DMS79 (cell line): ENCODE data around the gene JARID2.
A peak's percentile ranks its signal among the peaks of the same experiment; 100 is the strongest.

Experiments
- DNase-seq: peaks from one replicate; lab custom pipeline; 2025; lab: John Stamatoyannopoulos, UW

JARID2 gene

GRCh38 chr6:15358579-15359327, 112.9 kb downstream of the JARID2 start:
- no peak for DNase-seq

- DNase-seq, result no peak
These were observed 113.5 kb downstream of the JARID2 start for GRCh38 chr6:15359335-15359862.

- no peak for DNase-seq
These were observed 114.4 kb downstream of the JARID2 start for GRCh38 chr6:15360300-15360699.

- DNase-seq, result no peak
These were observed 115.3 kb downstream of the JARID2 start for GRCh38 chr6:15361197-15361596.

- DNase-seq, result no peak
These were observed 116.6 kb downstream of the JARID2 start for GRCh38 chr6:15362274-15363160.

- DNase-seq, result no peak
These were observed 117.3 kb downstream of the JARID2 start for GRCh38 chr6:15363164-15363522.

- DNase-seq, result no peak
These were observed 117.9 kb downstream of the JARID2 start for GRCh38 chr6:15363523-15364400.

- DNase-seq, result no peak
These were observed 118.7 kb downstream of the JARID2 start for GRCh38 chr6:15364401-15365037.

- peak; percentile 53 for DNase-seq
These were observed 119.4 kb downstream of the JARID2 start for GRCh38 chr6:15365273-15365687.

GRCh38 chr6:15366003-15366535, 120.2 kb downstream of the JARID2 start:
- DNase-seq, result no peak

- DNase-seq, result no peak
These were observed 121.0 kb downstream of the JARID2 start for GRCh38 chr6:15366879-15367278.

GRCh38 chr6:15368186-15368585, 122.3 kb downstream of the JARID2 start:
- DNase-seq, result no peak

GRCh38 chr6:15368873-15369272, 123.0 kb downstream of the JARID2 start:
- DNase-seq, result no peak

- DNase-seq, result no peak
These were observed 124.0 kb downstream of the JARID2 start for GRCh38 chr6:15369838-15370237.

- no peak for DNase-seq
These were observed 125.1 kb downstream of the JARID2 start for GRCh38 chr6:15370733-15371671.

GRCh38 chr6:15372932-15373331, 127.1 kb downstream of the JARID2 start:
- DNase-seq, result no peak

- DNase-seq, result no peak
These were observed 128.2 kb downstream of the JARID2 start for GRCh38 chr6:15374119-15374518.

GRCh38 chr6:15375018-15375417, 129.1 kb downstream of the JARID2 start:
- no peak for DNase-seq

- DNase-seq, result no peak
These were observed 129.9 kb downstream of the JARID2 start for GRCh38 chr6:15375638-15376290.
